DOHH2 (cell line): ENCODE data around the gene CDKN1B.

Experiments used
- EZH2phosphoT487 ChIP-seq: fragments of 200-600 bp; sonication (generic); IDR thresholded peaks from 2 replicates; pipeline ENCODE4 v1.6.1; 2017; ENCODE audit warnings: borderline replicate concordance, mild to moderate bottlenecking, antibody characterized with exemption, low read length, moderate library complexity, mixed read lengths
- TF ChIP-seq, protein P1 (sequence below): fragments of 200-600 bp; sonication (generic); IDR thresholded peaks from one replicate; pipeline ENCODE4 v1.5.1; 2014; ENCODE audit warnings: antibody characterized with exemption, mild to moderate bottlenecking, low read depth, low read length; ENCODE audit not compliant: poor library complexity, severe bottlenecking

GRCh38 chr12:12686472-12686871 lies 30.7 kb upstream of the CDKN1B start:
- TF ChIP-seq, protein P1, sequence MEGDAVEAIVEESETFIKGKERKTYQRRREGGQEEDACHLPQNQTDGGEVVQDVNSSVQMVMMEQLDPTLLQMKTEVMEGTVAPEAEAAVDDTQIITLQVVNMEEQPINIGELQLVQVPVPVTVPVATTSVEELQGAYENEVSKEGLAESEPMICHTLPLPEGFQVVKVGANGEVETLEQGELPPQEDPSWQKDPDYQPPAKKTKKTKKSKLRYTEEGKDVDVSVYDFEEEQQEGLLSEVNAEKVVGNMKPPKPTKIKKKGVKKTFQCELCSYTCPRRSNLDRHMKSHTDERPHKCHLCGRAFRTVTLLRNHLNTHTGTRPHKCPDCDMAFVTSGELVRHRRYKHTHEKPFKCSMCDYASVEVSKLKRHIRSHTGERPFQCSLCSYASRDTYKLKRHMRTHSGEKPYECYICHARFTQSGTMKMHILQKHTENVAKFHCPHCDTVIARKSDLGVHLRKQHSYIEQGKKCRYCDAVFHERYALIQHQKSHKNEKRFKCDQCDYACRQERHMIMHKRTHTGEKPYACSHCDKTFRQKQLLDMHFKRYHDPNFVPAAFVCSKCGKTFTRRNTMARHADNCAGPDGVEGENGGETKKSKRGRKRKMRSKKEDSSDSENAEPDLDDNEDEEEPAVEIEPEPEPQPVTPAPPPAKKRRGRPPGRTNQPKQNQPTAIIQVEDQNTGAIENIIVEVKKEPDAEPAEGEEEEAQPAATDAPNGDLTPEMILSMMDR, result no peak
- no peak for TF ChIP-seq EZH2phosphoT487
